Panc1 (cell line): ENCODE measurements around the gene BRINP2. TPM values are rescaled to one million over a fixed set of nuclear protein-coding genes. Genes with fewer than 3 reads are reported as not detected.

Experiments
- ATAC-seq: fragments of 200-7000 bp; cut with Tn5 transposase; 2 replicates; pipeline ENCODE4 v1.9.1; 2020; ENCODE audit warnings: mild to moderate bottlenecking, moderate library complexity
- BruUV-seq: library from RNA; stranded (reverse); fragments of 400-500 nt; replicated peaks from 2 replicates; lab custom pipeline; 2021; lab: Mats Ljungman, UMichigan
- CTCF ChIA-PET: fragments of 300-600 bp; sonication (Branson Sonifier 250); formaldehyde crosslinking; loops from one replicate; lab custom pipeline; 2022; ENCODE audit warnings: antibody characterized with exemption; lab: Charles Lee
- POLR2A ChIA-PET: fragments of 300-600 bp; sonication (Branson Sonifier 250); formaldehyde crosslinking; loops from one replicate; lab custom pipeline; 2022; ENCODE audit warnings: antibody characterized with exemption; lab: Charles Lee
- DNase-seq: peaks from one replicate; pipeline ENCODE4 v3.0.0-alpha.2; 2010; ENCODE audit warnings: low read depth, low spot score
- H3K27ac ChIP-seq: 2 replicates; pipeline ENCODE4 v1.5.1; 2011; ENCODE audit warnings: mild to moderate bottlenecking, low read length, inconsistent platforms
- H3K27me3 ChIP-seq: fragments of 200-500 bp; sonication (Bioruptor generic); 2 replicates; pipeline ENCODE4 v1.6.0; 2014; ENCODE audit warnings: low read length, inconsistent platforms; ENCODE audit not compliant: control insufficient read depth, insufficient read depth
- H3K36me3 ChIP-seq: fragments of 200-500 bp; sonication (Bioruptor generic); 2 replicates; pipeline ENCODE4 v1.5.1; 2014; ENCODE audit warnings: inconsistent platforms, mild to moderate bottlenecking, low read length, moderate library complexity; ENCODE audit not compliant: control insufficient read depth, insufficient read depth
- H3K4me1 ChIP-seq: 2 replicates; pipeline ENCODE4 v1.5.1; 2011; ENCODE audit warnings: inconsistent platforms, mild to moderate bottlenecking, low read length, moderate library complexity; ENCODE audit not compliant: control insufficient read depth, insufficient read depth
- H3K4me3 ChIP-seq, 2 experiments: 2 replicates each; pipeline ENCODE4 v1.5.1; 2011 to 2012; ENCODE audit warnings: low read depth in 2 of 2, low read length in 2 of 2, mild to moderate bottlenecking in 2 of 2, inconsistent platforms in 1 of 2, moderate library complexity in 1 of 2
- H3K9me3 ChIP-seq: fragments of 200-500 bp; sonication (Bioruptor generic); 2 replicates; pipeline ENCODE4 v1.5.1; 2014; ENCODE audit warnings: low read depth, mild to moderate bottlenecking, inconsistent platforms, low read length, moderate library complexity; ENCODE audit not compliant: control insufficient read depth, insufficient read depth
- CTCF ChIP-seq: fragments of 450-650 bp; IDR thresholded peaks from 2 replicates; pipeline ENCODE4 v1.5.1; 2017; ENCODE audit warnings: mild to moderate bottlenecking
- POLR2AphosphoS5 ChIP-seq: IDR thresholded peaks from 2 replicates; pipeline ENCODE4 v1.6.1; 2012; ENCODE audit warnings: mild to moderate bottlenecking, low read depth, low read length, moderate library complexity
- REST ChIP-seq, 2 experiments: IDR thresholded peaks; 2 replicates each; pipeline ENCODE4 v1.6.1; 2011 to 2012; ENCODE audit warnings: low read depth in 2 of 2, control low read depth in 1 of 2, low read length in 1 of 2, mild to moderate bottlenecking in 1 of 2, moderate library complexity in 1 of 2; ENCODE audit not compliant: insufficient read depth in 1 of 2
- SIN3A ChIP-seq: IDR thresholded peaks from 2 replicates; pipeline ENCODE4 v1.6.1; 2012; ENCODE audit warnings: low read depth, mild to moderate bottlenecking, low read length, moderate library complexity, borderline replicate concordance; ENCODE audit not compliant: insufficient read depth
- TCF7L2 ChIP-seq: IDR thresholded peaks from 2 replicates; pipeline ENCODE4 v1.6.1; 2011; ENCODE audit warnings: mild to moderate bottlenecking, low read depth, low read length, inconsistent platforms
- in situ Hi-C: cut with HindIII; loops from 2 replicates; pipeline ENCODE4 v1.10.0; 2016; ENCODE audit warnings: low sequenced_read_pairs, low pct_unique_long_range_greater_than_20kb
- intact Hi-C: fragments of 100-400 bp; cut with micrococcal nuclease; formaldehyde crosslinking; loops from one replicate; pipeline ENCODE4 v1.10.0; 2022; ENCODE audit not compliant: unreplicated experiment
- total RNA-seq: library from RNA; stranded (reverse); gene quantifications from one replicate; pipeline ENCODE4 v1.2.1, GENCODE V29; 2021; ENCODE audit not compliant: unreplicated experiment

The BRINP2 gene
- total RNA-seq, 1 experiment from 2014 or later: not detected

GRCh38 chr1:177287994-177288393 lies 117.2 kb downstream of the BRINP2 start:
- no peaks in the 10 kb centered on the region for H3K36me3 ChIP-seq
- no peaks in the 10 kb centered on the region for H3K4me1 ChIP-seq
- H3K27me3 ChIP-seq: no peaks in the 10 kb centered on the region
- no peak overlapping the region for H3K27ac ChIP-seq
- intact Hi-C loops (no loop called here), in situ Hi-C loops (no loop called here)
- ChIA-PET POLR2A (no interaction called here), CTCF (no interaction called here)
- no peak for TF ChIP-seq TCF7L2
- no peak for TF ChIP-seq CTCF
- TF ChIP-seq POLR2AphosphoS5: no peak
- TF ChIP-seq SIN3A: no peak
- TF ChIP-seq REST (IDR thresholded peaks at IDR 0.05; ENCODE audit: insufficient read depth in 1 of 2, low read depth in 2 of 2, low read length in 1 of 2): no peak
- no TSS peak for BruUV-seq
- DNase-seq (no peak), ATAC-seq (no peak)
- no peaks in the 10 kb centered on the region for H3K9me3 ChIP-seq
- H3K4me3 ChIP-seq: no peak overlapping the region

DNA sequence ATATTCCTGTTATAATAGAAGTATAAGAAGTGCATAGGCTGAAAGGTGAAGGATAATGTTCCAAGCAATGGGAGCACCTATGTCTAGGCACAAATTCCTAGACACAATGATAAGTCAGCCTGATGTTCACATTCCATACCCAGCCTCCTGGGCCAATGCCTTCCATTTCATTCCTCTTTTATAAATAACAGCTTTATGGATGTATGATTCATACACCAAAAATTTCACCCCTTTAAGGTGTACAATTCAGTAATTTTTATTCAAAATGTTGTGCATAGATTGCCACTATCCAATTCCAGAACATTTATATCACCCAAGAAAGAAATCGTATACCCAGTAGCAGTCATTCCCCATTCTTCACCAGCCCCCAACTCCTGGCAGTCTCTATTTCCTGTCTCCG lies 118.8 kb downstream of the BRINP2 start:
- H3K36me3 ChIP-seq: no peaks in the 10 kb centered on the region
- BruUV-seq: no TSS peak
- no peak for ATAC-seq
- intact Hi-C loops (no loop called here), in situ Hi-C loops (no loop called here)
- no peak overlapping the region for H3K4me3 ChIP-seq
- ChIA-PET POLR2A (no interaction called here), CTCF (no interaction called here)
- H3K27me3 ChIP-seq: no peaks in the 10 kb centered on the region
- H3K27ac ChIP-seq: no peak overlapping the region
- TF ChIP-seq CTCF: no peak
- TF ChIP-seq REST (IDR thresholded peaks at IDR 0.05; ENCODE audit: insufficient read depth in 1 of 2, low read depth in 2 of 2, low read length in 1 of 2): no peak
- TF ChIP-seq SIN3A: no peak
- no peak for TF ChIP-seq TCF7L2
- TF ChIP-seq POLR2AphosphoS5: no peak
- no peaks in the 10 kb centered on the region for H3K4me1 ChIP-seq
- H3K9me3 ChIP-seq: no peaks in the 10 kb centered on the region
- no peak for DNase-seq
